Keratinocyte (primary cell): ENCODE measurements around the gene SPTSSB. TPM values are rescaled to one million over a fixed set of nuclear protein-coding genes. Genes with fewer than 3 reads are reported as not detected.

Source experiments
- DNase-seq: peaks from one replicate; pipeline ENCODE4 v3.0.0-alpha.2; 2011; ENCODE audit warnings: low read depth, missing footprints, low spot score
- FAIRE-seq: peaks from 2 replicates; lab custom pipeline; 2011; peaks lifted over from hg19 to GRCh38; lab: Jason Lieb, UNC
- H2AFZ ChIP-seq: 2 replicates; pipeline ENCODE4 v1.6.0; 2012; ENCODE audit warnings: low read length, control low read depth, inconsistent platforms; ENCODE audit not compliant: control insufficient read depth
- H3K27ac ChIP-seq: 2 replicates; pipeline ENCODE4 v1.5.1; 2011; ENCODE audit warnings: low read length; ENCODE audit not compliant: control insufficient read depth, insufficient read depth
- H3K27me3 ChIP-seq: 3 replicates; pipeline ENCODE4 v1.6.0; 2011; ENCODE audit warnings: low read length; ENCODE audit not compliant: control insufficient read depth, insufficient read depth; ENCODE audit errors: extremely low read depth
- H3K36me3 ChIP-seq, 2 experiments: 2 replicates in 1 of 2; 3 replicates in 1 of 2; pipeline ENCODE4 v1.5.1; 2011; ENCODE audit warnings: low read length in 2 of 2, mild to moderate bottlenecking in 1 of 2; ENCODE audit not compliant: control insufficient read depth in 2 of 2, insufficient read depth in 2 of 2; ENCODE audit errors: extremely low read depth in 1 of 2
- H3K4me1 ChIP-seq: 3 replicates; pipeline ENCODE4 v1.5.1; 2011; ENCODE audit warnings: low read length; ENCODE audit not compliant: control insufficient read depth, insufficient read depth; ENCODE audit errors: extremely low read depth
- H3K4me2 ChIP-seq: 3 replicates; pipeline ENCODE4 v1.6.0; 2011; ENCODE audit warnings: low read depth, low read length; ENCODE audit not compliant: control insufficient read depth, insufficient read depth; ENCODE audit errors: extremely low read depth
- H3K4me3 ChIP-seq, 3 experiments: fragments of 200-600 bp in 1 of 3; sonication (generic) in 1 of 3; 2 replicates in 2 of 3; 3 replicates in 1 of 3; pipeline ENCODE4 v1.5.1; 2011 to 2016; ENCODE audit warnings: low read length in 3 of 3, mild to moderate bottlenecking in 3 of 3, control low read depth in 2 of 3, inconsistent platforms in 1 of 3, low read depth in 1 of 3, mixed read lengths in 1 of 3, mixed run types in 1 of 3, moderate library complexity in 1 of 3; ENCODE audit not compliant: control insufficient read depth in 2 of 3, insufficient read depth in 2 of 3; ENCODE audit errors: extremely low read depth in 1 of 3
- H3K79me2 ChIP-seq: 2 replicates; pipeline ENCODE4 v1.6.0; 2012; ENCODE audit warnings: low read length; ENCODE audit not compliant: control insufficient read depth, insufficient read depth
- H3K9ac ChIP-seq: 3 replicates; pipeline ENCODE4 v1.6.0; 2011; ENCODE audit warnings: low read length; ENCODE audit not compliant: control insufficient read depth, insufficient read depth; ENCODE audit errors: extremely low read depth
- H3K9me1 ChIP-seq: 3 replicates; pipeline ENCODE4 v1.6.0; 2011; ENCODE audit warnings: low read length; ENCODE audit not compliant: control insufficient read depth, insufficient read depth; ENCODE audit errors: extremely low read depth
- H3K9me3 ChIP-seq: 2 replicates; pipeline ENCODE4 v1.5.1; 2012; ENCODE audit warnings: low read depth, low read length; ENCODE audit not compliant: control insufficient read depth
- H4K20me1 ChIP-seq: 3 replicates; pipeline ENCODE4 v1.6.0; 2011; ENCODE audit warnings: low read length; ENCODE audit not compliant: control insufficient read depth, insufficient read depth; ENCODE audit errors: extremely low read depth
- EZH2 ChIP-seq: IDR thresholded peaks from one replicate; pipeline ENCODE4 v1.6.1; 2012; ENCODE audit warnings: inconsistent platforms, mild to moderate bottlenecking, low read length, moderate library complexity
- dilution Hi-C: fragments of 300-500 bp; cut with MboI; formaldehyde crosslinking; loops from one replicate; pipeline ENCODE4 v1.7.0; 2020; ENCODE audit warnings: low sequenced_read_pairs; ENCODE audit not compliant: extremely low pct_ligation_motif_present
- polyA plus RNA-seq, 5 experiments: library from polyadenylated mRNA; depleted of rRNA in 3 of 5; stranded (reverse) in 3 of 5; stranded (forward) in 1 of 5; unstranded in 1 of 5; fragments of >200 nt; gene quantifications; 1 replicate in 1 of 5; 2 replicates in 3 of 5; 3 replicates in 1 of 5; pipeline versions ENCODE4 v1.2.1 to v1.2.3, GENCODE V29; 2011 to 2012; ENCODE audit warnings: missing spikeins in 2 of 5, low read depth in 1 of 5, low replicate concordance in 1 of 5
- TF ChIP-seq, protein P1 (sequence below), 3 experiments: IDR thresholded peaks in 1 of 3; conservative IDR thresholded peaks in 1 of 3; optimal IDR thresholded peaks in 1 of 3; 2 replicates in 2 of 3; 3 replicates in 1 of 3; pipeline versions ENCODE3 to v1.5.1; 2011; ENCODE audit warnings: low read length in 3 of 3, mild to moderate bottlenecking in 3 of 3, moderate library complexity in 2 of 3, control low read depth in 1 of 3, inconsistent platforms in 1 of 3; ENCODE audit not compliant: insufficient read depth in 2 of 3; ENCODE audit errors: extremely low read depth in 1 of 3

Gene SPTSSB
- polyA plus RNA-seq, 1 donor (not counting 4 experiments of a cell fraction or from before 2014, with no cell fraction given) = 2.6 TPM

DNA sequence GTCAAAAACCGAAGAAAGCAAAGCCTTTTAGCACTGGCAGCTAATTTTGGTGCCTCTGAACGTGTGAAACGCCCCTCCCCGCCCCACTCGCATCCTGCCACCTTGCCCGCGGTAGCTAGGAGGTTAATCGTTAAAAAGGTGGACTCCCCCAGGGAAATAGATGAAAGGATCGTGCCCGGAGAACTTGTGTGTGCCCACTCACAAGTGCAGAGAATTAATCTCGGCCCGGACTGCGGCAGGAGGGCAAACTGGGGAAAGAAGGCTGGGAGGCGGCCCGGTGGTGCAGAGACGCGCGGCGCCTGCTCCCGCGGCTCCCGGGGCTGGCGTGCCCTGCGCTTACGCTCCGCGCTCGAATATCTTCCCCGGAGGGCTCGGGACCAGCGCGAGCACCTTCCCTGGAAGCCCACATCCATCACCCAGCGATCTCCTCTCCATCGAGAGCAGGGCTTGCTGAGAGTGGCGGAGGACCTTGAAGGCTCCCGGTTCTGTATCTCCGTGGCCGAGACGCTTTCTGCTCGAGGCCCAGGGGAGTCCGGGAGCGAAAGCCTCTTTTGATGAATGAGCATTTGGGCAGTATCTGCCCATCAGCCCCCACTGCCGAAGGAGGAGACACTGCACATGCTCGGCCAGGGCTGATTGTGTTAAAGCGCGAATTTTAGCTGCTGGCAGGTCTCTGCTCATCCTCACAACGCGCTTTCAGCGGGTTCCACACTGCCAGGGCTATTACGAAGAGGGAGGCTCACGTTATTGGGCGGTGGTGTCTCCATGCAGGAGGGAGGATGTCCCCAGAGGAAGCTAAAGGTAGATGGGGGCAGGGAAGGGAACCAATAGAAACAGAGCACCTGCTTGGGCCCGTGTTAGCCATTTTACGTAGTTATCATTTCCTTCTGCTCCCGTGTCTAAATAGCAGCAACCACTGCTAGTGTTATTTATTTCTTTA is 1.3 kb upstream of the SPTSSB start:
- Histone ChIP-seq H2AFZ (peak overlapping the region; percentile 55), H3K27ac (no peak overlapping the region), H3K9me3 (no peaks in the 10 kb centered on the region), H3K4me1 (peaks cover 12% of the 10 kb centered on the region), H3K9me1 (no peaks in the 10 kb centered on the region), H3K4me3 (peak overlapping the region; percentile 21 to 75 (median 50)), H3K27me3 (peaks cover 3% of the 10 kb centered on the region), H3K36me3 (no peaks in the 10 kb centered on the region), H3K9ac (no peak overlapping the region), H3K79me2 (no peaks in the 10 kb centered on the region), H3K4me2 (peak overlapping the region; percentile 62), H4K20me1 (no peaks in the 10 kb centered on the region)
- peak; percentile 44 for FAIRE-seq
- DNase-seq = no peak
- dilution Hi-C loops = no loop called here
- TF ChIP-seq EZH2 = peak; percentile 64
- TF ChIP-seq, protein P1, sequence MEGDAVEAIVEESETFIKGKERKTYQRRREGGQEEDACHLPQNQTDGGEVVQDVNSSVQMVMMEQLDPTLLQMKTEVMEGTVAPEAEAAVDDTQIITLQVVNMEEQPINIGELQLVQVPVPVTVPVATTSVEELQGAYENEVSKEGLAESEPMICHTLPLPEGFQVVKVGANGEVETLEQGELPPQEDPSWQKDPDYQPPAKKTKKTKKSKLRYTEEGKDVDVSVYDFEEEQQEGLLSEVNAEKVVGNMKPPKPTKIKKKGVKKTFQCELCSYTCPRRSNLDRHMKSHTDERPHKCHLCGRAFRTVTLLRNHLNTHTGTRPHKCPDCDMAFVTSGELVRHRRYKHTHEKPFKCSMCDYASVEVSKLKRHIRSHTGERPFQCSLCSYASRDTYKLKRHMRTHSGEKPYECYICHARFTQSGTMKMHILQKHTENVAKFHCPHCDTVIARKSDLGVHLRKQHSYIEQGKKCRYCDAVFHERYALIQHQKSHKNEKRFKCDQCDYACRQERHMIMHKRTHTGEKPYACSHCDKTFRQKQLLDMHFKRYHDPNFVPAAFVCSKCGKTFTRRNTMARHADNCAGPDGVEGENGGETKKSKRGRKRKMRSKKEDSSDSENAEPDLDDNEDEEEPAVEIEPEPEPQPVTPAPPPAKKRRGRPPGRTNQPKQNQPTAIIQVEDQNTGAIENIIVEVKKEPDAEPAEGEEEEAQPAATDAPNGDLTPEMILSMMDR (optimal IDR thresholded peaks at IDR 0.05 in 1 of 3, IDR thresholded peaks at IDR 0.05 in 1 of 3, conservative IDR thresholded peaks at IDR 0.05 in 1 of 3; ENCODE audit: extremely low read depth in 1 of 3, insufficient read depth in 2 of 3, low read length in 3 of 3) = no peak

DNA sequence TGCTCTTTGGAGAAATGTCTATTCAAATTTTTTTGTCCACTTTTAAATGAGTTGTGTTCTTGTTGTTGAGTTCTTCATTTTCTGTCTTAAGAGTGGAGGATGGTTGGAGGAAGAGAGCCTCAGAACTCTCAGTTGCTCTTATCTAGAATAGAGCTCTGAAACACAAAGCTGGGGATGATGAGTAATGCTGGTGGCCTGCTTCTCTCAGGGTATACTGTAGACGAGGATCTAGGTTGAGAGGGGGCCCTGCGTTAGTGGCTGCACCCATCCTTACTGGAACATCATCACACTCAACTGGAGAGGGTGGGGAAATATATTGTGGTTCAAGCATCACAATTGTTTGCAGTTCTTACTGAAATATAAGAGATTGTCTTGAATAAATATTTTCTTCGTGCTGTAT is 1.8 kb downstream of the SPTSSB start:
- no peak overlapping the region for H2AFZ ChIP-seq
- dilution Hi-C loops = no loop called here
- H3K9me1 ChIP-seq = no peaks in the 10 kb centered on the region
- no peak overlapping the region for H3K4me3 ChIP-seq
- no peaks in the 10 kb centered on the region for H3K36me3 ChIP-seq
- no peaks in the 10 kb centered on the region for H3K79me2 ChIP-seq
- peaks cover 3% of the 10 kb centered on the region for H3K27me3 ChIP-seq
- H3K27ac ChIP-seq = no peak overlapping the region
- DNase-seq (no peak), FAIRE-seq (no peak)
- H3K4me2 ChIP-seq = no peak overlapping the region
- no peaks in the 10 kb centered on the region for H4K20me1 ChIP-seq
- no peak overlapping the region for H3K9ac ChIP-seq
- no peak for TF ChIP-seq EZH2
- TF ChIP-seq, protein P1 (optimal IDR thresholded peaks at IDR 0.05 in 1 of 3, IDR thresholded peaks at IDR 0.05 in 1 of 3, conservative IDR thresholded peaks at IDR 0.05 in 1 of 3; ENCODE audit: extremely low read depth in 1 of 3, insufficient read depth in 2 of 3, low read length in 3 of 3) = no peak
- H3K9me3 ChIP-seq = no peaks in the 10 kb centered on the region
- peaks cover 12% of the 10 kb centered on the region for H3K4me1 ChIP-seq
